Measurements from ENCODE around the gene ALPG. TPM values are rescaled to one million over a fixed set of nuclear protein-coding genes. Genes with fewer than 3 reads are reported as not detected.

The ALPG gene
- not detected in 2 replicates for total RNA-seq (ENCODE audit: low replicate concordance)

GRCh38 chr2:232406556-232407310 lies at the start of gene ALPG:
TSS of gene ALPG (plus strand) at chr2:232406844. CDS start at chr2:232406895, 51 bp downstream.
- no peaks in the 10 kb centered on the region for H3K27me3 ChIP-seq
- H3K27ac ChIP-seq: no peak within 1 kb of the TSS
- no peaks in the 10 kb centered on the region for H3K36me3 Mint-ChIP-seq
- H3K4me1 ChIP-seq: no peaks in the 10 kb centered on the region
- H3K27ac Mint-ChIP-seq: no peak within 1 kb of the TSS
- no peak within 1 kb of the TSS for H2AFZ ChIP-seq (replicated peaks)
- no peak for TF ChIP-seq CTCF (IDR thresholded peaks at IDR 0.05)
- TF ChIP-seq EZH2phosphoT487 (IDR thresholded peaks at IDR 0.05): no peak
- TF ChIP-seq EZH2 (IDR thresholded peaks at IDR 0.05): no peak
- H3K79me2 ChIP-seq (ENCODE audit: low read depth): no peaks in the 10 kb centered on the region
- peaks cover 4% of the 10 kb centered on the region for H3K4me1 Mint-ChIP-seq
- H3K4me3 Mint-ChIP-seq: no peak within 1 kb of the TSS
- peaks cover 9% of the 10 kb centered on the region for H3K27me3 Mint-ChIP-seq (ENCODE audit: insufficient read depth, low read depth)
- H3K9me3 ChIP-seq (ENCODE audit: low read depth): no peaks in the 10 kb centered on the region
- H3K4me2 ChIP-seq: no peak within 1 kb of the TSS
- no peak for DNase-seq (ENCODE audit: low spot score)
- H3K4me3 ChIP-seq: no peak within 1 kb of the TSS
- H3K9ac ChIP-seq: no peak within 1 kb of the TSS
- H4K20me1 ChIP-seq (ENCODE audit: low read depth): no peaks in the 10 kb centered on the region
- H3K36me3 ChIP-seq: no peaks in the 10 kb centered on the region
- no peaks in the 10 kb centered on the region for H3K9me3 Mint-ChIP-seq
- no peaks in the 10 kb centered on the region for H3F3A ChIP-seq (ENCODE audit: low read depth)

GRCh38 chr2:232361646-232362045 lies 45.0 kb upstream of the ALPG start:
- no peak overlapping the region for H3K9ac ChIP-seq
- H3K27me3 ChIP-seq: no peaks in the 10 kb centered on the region
- peaks cover 10% of the 10 kb centered on the region for H3K9me3 Mint-ChIP-seq
- H3K4me3 ChIP-seq: no peak overlapping the region
- no peaks in the 10 kb centered on the region for H3K4me1 ChIP-seq
- DNase-seq (ENCODE audit: low spot score): no peak
- TF ChIP-seq EZH2 (IDR thresholded peaks at IDR 0.05): no peak
- no peak for TF ChIP-seq CTCF (IDR thresholded peaks at IDR 0.05)
- no peak for TF ChIP-seq EZH2phosphoT487 (IDR thresholded peaks at IDR 0.05)
- H3K27ac ChIP-seq: no peak overlapping the region
- H3K36me3 Mint-ChIP-seq: no peaks in the 10 kb centered on the region
- H3K9me3 ChIP-seq (ENCODE audit: low read depth): no peaks in the 10 kb centered on the region
- H4K20me1 ChIP-seq (ENCODE audit: low read depth): no peaks in the 10 kb centered on the region
- peaks cover 2% of the 10 kb centered on the region for H3K27me3 Mint-ChIP-seq (ENCODE audit: insufficient read depth, low read depth)
- no peak overlapping the region for H2AFZ ChIP-seq (replicated peaks)
- no peak overlapping the region for H3K4me3 Mint-ChIP-seq
- no peak overlapping the region for H3K27ac Mint-ChIP-seq
- peaks cover 7% of the 10 kb centered on the region for H3K4me1 Mint-ChIP-seq
- H3K4me2 ChIP-seq: no peak overlapping the region
- no peaks in the 10 kb centered on the region for H3K36me3 ChIP-seq
- H3F3A ChIP-seq (ENCODE audit: low read depth): no peaks in the 10 kb centered on the region
- H3K79me2 ChIP-seq (ENCODE audit: low read depth): no peaks in the 10 kb centered on the region

- H3K36me3 Mint-ChIP-seq: no peaks in the 10 kb centered on the region
- no peak overlapping the region for H3K4me3 ChIP-seq
- H3K36me3 ChIP-seq: no peaks in the 10 kb centered on the region
- H3K9me3 ChIP-seq (ENCODE audit: low read depth): no peaks in the 10 kb centered on the region
- peaks cover 7% of the 10 kb centered on the region for H3K9me3 Mint-ChIP-seq
- no peak overlapping the region for H3K9ac ChIP-seq
- peaks cover 7% of the 10 kb centered on the region for H3K4me1 Mint-ChIP-seq
- no peaks in the 10 kb centered on the region for H3F3A ChIP-seq (ENCODE audit: low read depth)
- no peaks in the 10 kb centered on the region for H3K79me2 ChIP-seq (ENCODE audit: low read depth)
- no peak for DNase-seq (ENCODE audit: low spot score)
- H3K27me3 Mint-ChIP-seq (ENCODE audit: insufficient read depth, low read depth): no peaks in the 10 kb centered on the region
- H3K4me1 ChIP-seq: no peaks in the 10 kb centered on the region
- H4K20me1 ChIP-seq (ENCODE audit: low read depth): no peaks in the 10 kb centered on the region
- no peaks in the 10 kb centered on the region for H3K27me3 ChIP-seq
- H3K4me3 Mint-ChIP-seq: no peak overlapping the region
- H3K27ac ChIP-seq: no peak overlapping the region
- no peak overlapping the region for H2AFZ ChIP-seq (replicated peaks)
- TF ChIP-seq CTCF (IDR thresholded peaks at IDR 0.05) (no peak), EZH2phosphoT487 (IDR thresholded peaks at IDR 0.05) (no peak)
- H3K4me2 ChIP-seq: no peak overlapping the region
- no peak overlapping the region for H3K27ac Mint-ChIP-seq
Observed at GRCh38 chr2:232362174-232362900, 44.3 kb upstream of the ALPG start.
